ENCODE results near the gene PBX4. TPM values are rescaled to one million over a fixed set of nuclear protein-coding genes. Genes with fewer than 3 reads are reported as not detected.

Gene PBX4
- total and polyA plus RNA-seq, 2 of the 8 experiments (the other 6 are each of a cell fraction or from before 2014, with no cell fraction given): 3.4 to 3.8 TPM

- ChIA-PET CTCF (ENCODE audit: partially characterized antibody) (interaction anchor here (0.7 to 2.1 kb wide), 5 partner anchors 8 to 46 kb away, joined by 3 to 6 read pairs (median 3); partner anchors contain the start of gene YJEFN3), POLR2A (ENCODE audit: partially characterized antibody) (interaction anchor here (0.7 to 6.7 kb wide), 3 partner anchors 9 to 12 kb away, joined by 3 to 34 read pairs (median 3); partner anchors contain the start of gene YJEFN3)
- DNase-seq (ENCODE audit: low read depth in 1 of 2, low spot score in 2 of 2): no peak
- Histone ChIP-seq H2BK5ac (ENCODE audit: low read depth, low read length) (no peak overlapping the region), H2BK15ac (ENCODE audit: low read length) (no peak overlapping the region), H2BK120ac (replicated peaks; ENCODE audit: low read depth, low read length) (no peak overlapping the region), H3K23ac (ENCODE audit: insufficient read length) (no peak overlapping the region), H3K23me2 (ENCODE audit: low read depth, low read length) (no peaks in the 10 kb centered on the region), H3K14ac (ENCODE audit: insufficient read length) (no peak overlapping the region), H3K4me2 (ENCODE audit: insufficient read depth in 1 of 2, low read depth in 2 of 2, low read length in 2 of 2) (no peak overlapping the region), H3K27ac (ENCODE audit: low read depth, low read length) (no peak overlapping the region), H3K79me1 (ENCODE audit: low read depth, low read length) (peaks cover 19% of the 10 kb centered on the region), H3K18ac (ENCODE audit: extremely low read depth, low read length) (no peak overlapping the region), H3K4ac (replicated peaks; ENCODE audit: insufficient read length, low read depth, low read length) (no peak overlapping the region), H4K8ac (ENCODE audit: extremely low read depth, insufficient read depth, low read length) (no peak overlapping the region), H2AFZ (ENCODE audit: low read length) (no peak overlapping the region), H3K79me2 (ENCODE audit: control insufficient read depth in 1 of 2, insufficient read depth in 2 of 2, low read length in 2 of 2) (peaks cover 0 to 64% of the 10 kb centered on the region in 2 experiments; a peak in 2 of 4 replicates), H3K36me3 (ENCODE audit: control insufficient read depth in 2 of 4, insufficient read depth in 4 of 4, low read length in 3 of 4) (peaks cover 4 to 26% (median 9%) of the 10 kb centered on the region in 4 experiments; a peak in 6 of 8 replicates), H4K5ac (ENCODE audit: insufficient read length, low read depth, low read length) (no peak overlapping the region), H4K20me1 (replicated peaks in 1 of 2; ENCODE audit: control insufficient read depth in 1 of 2, insufficient read depth in 2 of 2, low read length in 2 of 2) (peaks cover 6 to 20% of the 10 kb centered on the region in 2 experiments), H3K4me3 (ENCODE audit: extremely low read depth in 1 of 4, insufficient read depth in 2 of 4, low read depth in 3 of 4, low read length in 4 of 4) (no peak overlapping the region), H3K56ac (replicated peaks; ENCODE audit: insufficient read length, low read depth, low read length) (no peak overlapping the region), H2BK20ac (ENCODE audit: low read length) (no peak overlapping the region), H3K9ac (replicated peaks in 1 of 4; ENCODE audit: extremely low read depth in 1 of 4, low read depth in 3 of 4, low read length in 3 of 4) (no peak overlapping the region), H3K9me3 (ENCODE audit: insufficient read depth in 2 of 2, low read depth in 1 of 2, low read length in 1 of 2) (no peaks in the 10 kb centered on the region), H4K91ac (replicated peaks; ENCODE audit: insufficient read length, low read length) (no peak overlapping the region), H2AK5ac (ENCODE audit: low read depth, low read length) (no peak overlapping the region), H3K4me1 (replicated peaks in 1 of 4; ENCODE audit: control insufficient read depth in 3 of 4, insufficient read depth in 4 of 4, low read length in 3 of 4) (no peaks in the 10 kb centered on the region; a peak in 3 of 7 replicates), H2BK12ac (ENCODE audit: low read depth, low read length) (no peak overlapping the region), H3K27me3 (replicated peaks in 1 of 4; ENCODE audit: control insufficient read depth in 3 of 4, extremely low read depth in 1 of 4, insufficient read depth in 3 of 4, low read length in 3 of 4) (no peaks in the 10 kb centered on the region)
- 96% methylated on average over 6 of the region's 6 CpGs; no CpG with 5 or more reads in 1 of the 2 experiments for WGBS, 2 experiments (ENCODE audit: extremely low coverage in 1 of 2, insufficient coverage in 1 of 2, insufficient read length in 1 of 2, insufficient replicate concordance in 2 of 2, low coverage in 1 of 2, low lambda C conversion rate in 2 of 2, missing lambda C conversion rate in 1 of 2)
- TF ChIP-seq NRF1 (IDR thresholded peaks at IDR 0.05; ENCODE audit: low read depth, low read length) (no peak), CBX8 (IDR thresholded peaks at IDR 0.05; ENCODE audit: borderline replicate concordance, low read depth, low read length) (no peak), BACH1 (IDR thresholded peaks at IDR 0.05; ENCODE audit: low read length) (no peak), RNF2 (IDR thresholded peaks at IDR 0.05; ENCODE audit: borderline replicate concordance, low read depth, low read length, missing control alignments, poor library complexity, severe bottlenecking) (no peak), EZH2 (IDR thresholded peaks at IDR 0.05; ENCODE audit: low read depth, low read length, severe bottlenecking) (no peak), POU5F1 (IDR thresholded peaks at IDR 0.05; ENCODE audit: low read depth, low read length) (no peak), RFX5 (IDR thresholded peaks at IDR 0.05; ENCODE audit: borderline replicate concordance, low read depth, low read length) (no peak), SAP30 (IDR thresholded peaks at IDR 0.05; ENCODE audit: insufficient read depth, insufficient replicate concordance, low read length) (no peak), ASH2L (IDR thresholded peaks at IDR 0.05; ENCODE audit: low read length) (no peak), POLR2AphosphoS5 (IDR thresholded peaks at IDR 0.05; ENCODE audit: low read depth, low read length) (no peak), SIN3A (conservative IDR thresholded peaks at IDR 0.05 in 1 of 2, IDR thresholded peaks at IDR 0.05 in 1 of 2; ENCODE audit: low read depth in 1 of 2, low read length in 2 of 2) (no peak), KDM4A (IDR thresholded peaks at IDR 0.05; ENCODE audit: low read depth, low read length, severe bottlenecking) (no peak)
- no peak for FAIRE-seq
These were observed 97.5 kb downstream of the PBX4 start for GRCh38 chr19:19520989-19521388.
